Measurements from ENCODE around the gene ZNF526. TPM values are rescaled to one million over a fixed set of nuclear protein-coding genes. Genes with fewer than 3 reads are reported as not detected.

Gene ZNF526
- total RNA-seq, 1 experiment from 2014 or later, result 21.3 TPM

GRCh38 chr19:42242069-42242511 is 22.0 kb downstream of the ZNF526 start:
- POLR2A ChIA-PET (ENCODE audit: low non-redundant PET), result interaction anchor here (0.6 to 0.9 kb wide), 2 partner anchors 9 to 69 kb away, joined by 3 to 4 read pairs; no protein-coding TSS in a partner anchor
- DNase-seq (ENCODE audit: low spot score), result no peak
- Histone ChIP-seq H3K27ac (ENCODE audit: low read depth, low read length, poor library complexity, severe bottlenecking) (peak overlapping the region; percentile 82), H3K27me3 (replicated peaks; ENCODE audit: insufficient read depth, low read depth, low read length, poor library complexity) (no peaks in the 10 kb centered on the region), H3K9me3 (ENCODE audit: low read depth, low read length, poor library complexity, severe bottlenecking) (no peaks in the 10 kb centered on the region), H3K36me3 (ENCODE audit: insufficient read depth, low read length, poor library complexity, severe bottlenecking) (peaks cover 9% of the 10 kb centered on the region), H3K4me1 (ENCODE audit: insufficient read depth, low read length, poor library complexity, severe bottlenecking) (peaks cover 22% of the 10 kb centered on the region), H3K4me3 (ENCODE audit: low read depth, low read length, poor library complexity, severe bottlenecking) (peak overlapping the region; percentile 72)
- intact Hi-C loops (cut with micrococcal nuclease; ENCODE audit: unreplicated experiment), result no loop called here
- TF ChIP-seq EZH2 (IDR thresholded peaks at IDR 0.05; ENCODE audit: borderline replicate concordance, low read depth, low read length, poor library complexity, severe bottlenecking) (no peak), CTCF (conservative IDR thresholded peaks at IDR 0.05; ENCODE audit: low read depth, low read length) (no peak)
- no TSS peak for BruUV-seq (replicated peaks)
- CTCF ChIA-PET, result no interaction called here

- peak within 1 kb of the TSS; percentile 82 for H3K27ac ChIP-seq (ENCODE audit: low read depth, low read length, poor library complexity, severe bottlenecking)
- no peaks in the 10 kb centered on the region for H3K27me3 ChIP-seq (replicated peaks; ENCODE audit: insufficient read depth, low read depth, low read length, poor library complexity)
- ChIA-PET POLR2A (ENCODE audit: low non-redundant PET) (interaction anchor here (0.6 to 0.9 kb wide), 2 partner anchors 10 to 68 kb away, joined by 3 to 4 read pairs; no protein-coding TSS in a partner anchor), CTCF (interaction anchor here (1.1 kb wide), 1 partner anchor 37 kb away, joined by 7 read pairs; no protein-coding TSS in a partner anchor)
- H3K4me3 ChIP-seq (ENCODE audit: low read depth, low read length, poor library complexity, severe bottlenecking), result peak within 1 kb of the TSS; percentile 72
- no peaks in the 10 kb centered on the region for H3K9me3 ChIP-seq (ENCODE audit: low read depth, low read length, poor library complexity, severe bottlenecking)
- TF ChIP-seq CTCF (conservative IDR thresholded peaks at IDR 0.05; ENCODE audit: low read depth, low read length) (no peak), EZH2 (IDR thresholded peaks at IDR 0.05; ENCODE audit: borderline replicate concordance, low read depth, low read length, poor library complexity, severe bottlenecking) (no peak)
- BruUV-seq (replicated peaks), result no TSS peak
- peak; percentile 99 for DNase-seq (ENCODE audit: low spot score)
- peaks cover 9% of the 10 kb centered on the region for H3K36me3 ChIP-seq (ENCODE audit: insufficient read depth, low read length, poor library complexity, severe bottlenecking)
- intact Hi-C loops (cut with micrococcal nuclease; ENCODE audit: unreplicated experiment), result no loop called here
- peaks cover 25% of the 10 kb centered on the region for H3K4me1 ChIP-seq (ENCODE audit: insufficient read depth, low read length, poor library complexity, severe bottlenecking)
Measured at GRCh38 chr19:42242512-42243409, 22.6 kb downstream of the ZNF526 start, which contains the start of gene GSK3A. Gene GSK3A, minus strand, starts transcription at chr19:42242602. Its CDS starts 137 bp downstream, at chr19:42242465.

GRCh38 chr19:42244347-42245220 is 24.5 kb downstream of the ZNF526 start:
- Histone ChIP-seq H3K36me3 (ENCODE audit: insufficient read depth, low read length, poor library complexity, severe bottlenecking) (peaks cover 18% of the 10 kb centered on the region), H3K9me3 (ENCODE audit: low read depth, low read length, poor library complexity, severe bottlenecking) (no peaks in the 10 kb centered on the region), H3K27ac (ENCODE audit: low read depth, low read length, poor library complexity, severe bottlenecking) (peak overlapping the region; percentile 82), H3K27me3 (replicated peaks; ENCODE audit: insufficient read depth, low read depth, low read length, poor library complexity) (no peaks in the 10 kb centered on the region), H3K4me3 (ENCODE audit: low read depth, low read length, poor library complexity, severe bottlenecking) (peak overlapping the region; percentile 72), H3K4me1 (ENCODE audit: insufficient read depth, low read length, poor library complexity, severe bottlenecking) (peaks cover 40% of the 10 kb centered on the region)
- ChIA-PET POLR2A (ENCODE audit: low non-redundant PET) (no interaction called here), CTCF (interaction anchor here (0.6 to 3.3 kb wide), 3 partner anchors 35 to 135 kb away, joined by 3 to 27 read pairs (median 4); no protein-coding TSS in a partner anchor)
- peak; percentile 98 for DNase-seq (ENCODE audit: low spot score)
- no TSS peak for BruUV-seq (replicated peaks)
- TF ChIP-seq CTCF (conservative IDR thresholded peaks at IDR 0.05; ENCODE audit: low read depth, low read length), result peak; percentile 79
- no peak for TF ChIP-seq EZH2 (IDR thresholded peaks at IDR 0.05; ENCODE audit: borderline replicate concordance, low read depth, low read length, poor library complexity, severe bottlenecking)
- intact Hi-C loops (cut with micrococcal nuclease; ENCODE audit: unreplicated experiment), result no loop called here

All from A673 (cell line).